Measurements from ENCODE around the gene IFI27L2. TPM values are rescaled to one million over a fixed set of nuclear protein-coding genes. Genes with fewer than 3 reads are reported as not detected.

The IFI27L2 gene
- total RNA-seq, 1 donor from 2014 or later, result 23.7 TPM

DNA sequence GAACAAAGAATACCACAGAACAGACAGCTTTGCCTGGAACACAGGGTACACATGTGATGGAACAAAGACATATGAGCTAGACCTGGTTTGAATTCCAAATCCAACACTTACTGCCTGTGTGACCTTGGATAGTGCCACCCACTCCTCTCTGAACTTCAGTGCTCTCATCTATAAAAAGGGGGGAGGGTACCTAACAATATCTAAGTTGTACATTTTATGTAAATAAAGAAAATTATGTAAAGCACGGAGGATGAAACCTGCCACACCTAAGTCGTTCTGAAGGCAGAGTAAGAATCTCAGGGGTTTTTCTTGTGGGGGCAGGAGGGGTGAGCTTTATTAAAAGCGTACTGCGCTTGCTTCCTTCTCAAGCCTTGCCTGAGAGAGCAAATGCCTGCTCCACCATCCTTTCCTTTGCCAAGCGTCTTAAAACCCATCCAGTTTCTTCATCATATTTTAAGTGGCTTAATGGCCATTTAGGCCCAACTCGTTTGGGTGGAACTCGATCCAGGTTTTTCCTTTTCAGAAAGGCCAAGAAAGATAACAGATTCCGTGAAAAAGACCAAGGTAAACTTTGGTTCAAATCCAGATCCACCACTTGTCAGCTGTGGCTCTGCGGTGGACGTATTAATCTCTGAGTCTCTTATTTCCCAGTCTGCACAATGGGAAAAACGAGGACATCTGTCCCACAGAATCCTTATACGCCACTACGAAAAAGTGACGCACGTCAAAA, 49.3 kb downstream of the IFI27L2 start:
- TF ChIP-seq, protein P1, sequence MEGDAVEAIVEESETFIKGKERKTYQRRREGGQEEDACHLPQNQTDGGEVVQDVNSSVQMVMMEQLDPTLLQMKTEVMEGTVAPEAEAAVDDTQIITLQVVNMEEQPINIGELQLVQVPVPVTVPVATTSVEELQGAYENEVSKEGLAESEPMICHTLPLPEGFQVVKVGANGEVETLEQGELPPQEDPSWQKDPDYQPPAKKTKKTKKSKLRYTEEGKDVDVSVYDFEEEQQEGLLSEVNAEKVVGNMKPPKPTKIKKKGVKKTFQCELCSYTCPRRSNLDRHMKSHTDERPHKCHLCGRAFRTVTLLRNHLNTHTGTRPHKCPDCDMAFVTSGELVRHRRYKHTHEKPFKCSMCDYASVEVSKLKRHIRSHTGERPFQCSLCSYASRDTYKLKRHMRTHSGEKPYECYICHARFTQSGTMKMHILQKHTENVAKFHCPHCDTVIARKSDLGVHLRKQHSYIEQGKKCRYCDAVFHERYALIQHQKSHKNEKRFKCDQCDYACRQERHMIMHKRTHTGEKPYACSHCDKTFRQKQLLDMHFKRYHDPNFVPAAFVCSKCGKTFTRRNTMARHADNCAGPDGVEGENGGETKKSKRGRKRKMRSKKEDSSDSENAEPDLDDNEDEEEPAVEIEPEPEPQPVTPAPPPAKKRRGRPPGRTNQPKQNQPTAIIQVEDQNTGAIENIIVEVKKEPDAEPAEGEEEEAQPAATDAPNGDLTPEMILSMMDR (IDR thresholded peaks at IDR 0.05; ENCODE audit: unreplicated experiment), result no peak

DNA sequence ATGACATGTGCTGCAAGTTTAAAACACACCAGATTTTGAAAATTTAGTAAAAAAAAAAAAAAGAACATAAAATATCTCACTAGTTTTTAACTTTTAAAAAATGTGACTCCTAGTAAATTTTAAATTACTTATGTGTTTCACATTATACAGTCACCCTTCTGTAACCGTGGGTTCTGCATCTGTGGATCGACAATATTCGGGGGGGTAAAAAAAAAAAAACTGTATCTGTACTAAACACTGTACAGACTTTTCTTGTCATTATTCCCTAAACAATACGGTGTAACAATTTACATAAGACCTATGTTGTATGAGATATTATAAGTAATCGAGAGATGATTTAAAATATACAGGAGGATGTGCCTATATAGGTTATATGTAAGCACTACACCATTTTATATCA, 51.6 kb downstream of the IFI27L2 start:
- Mint-ChIP-seq H3K4me3 (ENCODE audit: unreplicated experiment) (no peak overlapping the region), H3K4me1 (ENCODE audit: unreplicated experiment) (peaks cover 30% of the 10 kb centered on the region)

More for the DNA sequence above, 49.3 kb downstream of the IFI27L2 start:
- Mint-ChIP-seq H3K4me3 (ENCODE audit: unreplicated experiment) (peak overlapping the region; percentile 100), H3K27ac (ENCODE audit: unreplicated experiment) (peak overlapping the region; percentile 82), H3K4me1 (ENCODE audit: unreplicated experiment) (peaks cover 33% of the 10 kb centered on the region), H3K27me3 (ENCODE audit: unreplicated experiment) (peaks cover 5% of the 10 kb centered on the region), H3K36me3 (ENCODE audit: low read depth, unreplicated experiment) (peaks cover 17% of the 10 kb centered on the region), H3K9me3 (ENCODE audit: unreplicated experiment) (no peaks in the 10 kb centered on the region)
- DNase-seq (ENCODE audit: low spot score), result no peak

More for the DNA sequence above, 51.6 kb downstream of the IFI27L2 start:
- Mint-ChIP-seq H3K36me3 (ENCODE audit: low read depth, unreplicated experiment) (peaks cover 24% of the 10 kb centered on the region), H3K27me3 (ENCODE audit: unreplicated experiment) (peaks cover 5% of the 10 kb centered on the region), H3K9me3 (ENCODE audit: unreplicated experiment) (no peaks in the 10 kb centered on the region), H3K27ac (ENCODE audit: unreplicated experiment) (no peak overlapping the region)
- no peak for DNase-seq (ENCODE audit: low spot score)
- TF ChIP-seq, protein P1 (IDR thresholded peaks at IDR 0.05; ENCODE audit: unreplicated experiment), result no peak

Other genes with a start within 250 kb of the IFI27L2 start
- gene FAM181A, start 202.3 kb downstream of the IFI27L2 start, total RNA-seq (ENCODE audit: unreplicated experiment), result not detected
- gene ASB2, start 153.0 kb downstream of the IFI27L2 start, total RNA-seq (ENCODE audit: unreplicated experiment), result not detected
- not detected for gene CCDC197, start 132.3 kb downstream of the IFI27L2 start, total RNA-seq (ENCODE audit: unreplicated experiment)
- gene OTUB2, start 103.3 kb downstream of the IFI27L2 start, total RNA-seq (ENCODE audit: unreplicated experiment), result 2.3 TPM
- gene DDX24, start 48.4 kb downstream of the IFI27L2 start, total RNA-seq (ENCODE audit: unreplicated experiment), result 89.6 TPM
- gene IFI27L1, start 48.3 kb downstream of the IFI27L2 start, total RNA-seq (ENCODE audit: unreplicated experiment), result 33.5 TPM
- 3.8 TPM for gene IFI27, start 18.9 kb downstream of the IFI27L2 start, total RNA-seq (ENCODE audit: unreplicated experiment)
- gene PPP4R4, start 44.7 kb upstream of the IFI27L2 start, total RNA-seq (ENCODE audit: unreplicated experiment), result 0.18 TPM
- gene SERPINA10, start 163.7 kb upstream of the IFI27L2 start, total RNA-seq (ENCODE audit: unreplicated experiment), result not detected
- not detected for gene SERPINA6, start 193.7 kb upstream of the IFI27L2 start, total RNA-seq (ENCODE audit: unreplicated experiment)
- not detected for gene SERPINA2, start 237.1 kb upstream of the IFI27L2 start, total RNA-seq (ENCODE audit: unreplicated experiment)

Data from endothelial cell (in vitro differentiated cells).